H1 (cell line): ENCODE data around the gene VPS35L. TPM values are rescaled to one million over a fixed set of nuclear protein-coding genes. Genes with fewer than 3 reads are reported as not detected.

Experiments used
- CTCF ChIA-PET: fragments of 300-600 bp; sonication (Branson Sonifier 250); formaldehyde crosslinking; loops from one replicate; lab custom pipeline; 2021; ENCODE audit not compliant: partially characterized antibody; lab: Charles Lee
- POLR2A ChIA-PET: fragments of 300-600 bp; sonication (Branson Sonifier 250); formaldehyde crosslinking; loops from one replicate; lab custom pipeline; 2021; ENCODE audit warnings: inconsistent platforms; ENCODE audit not compliant: partially characterized antibody; lab: Charles Lee
- DNase-seq, 2 experiments: peaks; one replicate each; pipeline versions ENCODE4 v3.0.0 to v3.0.0-alpha.2; 2010 to 2022; ENCODE audit warnings: low spot score in 2 of 2, low read depth in 1 of 2, mixed read lengths in 1 of 2
- FAIRE-seq: peaks from 2 replicates; lab custom pipeline; 2011; peaks lifted over from hg19 to GRCh38; lab: Jason Lieb, UNC
- H2AFZ ChIP-seq: 2 replicates; pipeline ENCODE4 v1.8.1; 2012; ENCODE audit warnings: low read length, inconsistent platforms
- H2AK5ac ChIP-seq: 2 replicates; pipeline ENCODE4 v1.6.1; 2013; ENCODE audit warnings: low read depth, low read length
- H2BK120ac ChIP-seq: replicated peaks from 2 replicates; pipeline ENCODE3; 2013; ENCODE audit warnings: low read depth, low read length, inconsistent platforms
- H2BK12ac ChIP-seq: 2 replicates; pipeline ENCODE4 v1.6.1; 2013; ENCODE audit warnings: low read depth, low read length
- H2BK15ac ChIP-seq: 2 replicates; pipeline ENCODE4 v1.6.1; 2013; ENCODE audit warnings: low read length
- H2BK20ac ChIP-seq: 2 replicates; pipeline ENCODE4 v1.6.1; 2013; ENCODE audit warnings: low read length
- H2BK5ac ChIP-seq: 2 replicates; pipeline ENCODE4 v1.6.1; 2013; ENCODE audit warnings: low read depth, low read length
- H3K14ac ChIP-seq: 2 replicates; pipeline ENCODE4 v1.6.1; 2013; ENCODE audit warnings: inconsistent platforms; ENCODE audit not compliant: insufficient read length
- H3K18ac ChIP-seq: 2 replicates; pipeline ENCODE4 v1.6.1; 2013; ENCODE audit warnings: low read length; ENCODE audit errors: extremely low read depth
- H3K23ac ChIP-seq: 2 replicates; pipeline ENCODE4 v1.6.1; 2013; ENCODE audit warnings: inconsistent platforms; ENCODE audit not compliant: insufficient read length
- H3K23me2 ChIP-seq: 2 replicates; pipeline ENCODE4 v1.6.1; 2013; ENCODE audit warnings: low read depth, low read length
- H3K27ac ChIP-seq: 2 replicates; pipeline ENCODE4 v1.6.1; 2011; ENCODE audit warnings: low read depth, low read length, inconsistent platforms
- H3K27me3 ChIP-seq, 4 experiments: replicated peaks in 1 of 4; 1 replicate in 1 of 4; 2 replicates in 3 of 4; pipeline versions ENCODE4 v1.6.1 to v1.8.1; 2011 to 2013; ENCODE audit warnings: low read length in 3 of 4, mild to moderate bottlenecking in 3 of 4, inconsistent platforms in 2 of 4, mixed read lengths in 2 of 4, moderate library complexity in 1 of 4; ENCODE audit not compliant: control insufficient read depth in 3 of 4, insufficient read depth in 3 of 4; ENCODE audit errors: extremely low read depth in 1 of 4
- H3K36me3 ChIP-seq, 4 experiments: 2 replicates each; pipeline versions ENCODE4 v1.6.1 to v1.8.1; 2011 to 2013; ENCODE audit warnings: mild to moderate bottlenecking in 4 of 4, low read length in 3 of 4, moderate library complexity in 2 of 4, control low read depth in 1 of 4, inconsistent platforms in 1 of 4; ENCODE audit not compliant: insufficient read depth in 4 of 4, control insufficient read depth in 2 of 4
- H3K4ac ChIP-seq: replicated peaks from 2 replicates; pipeline ENCODE3; 2013; ENCODE audit warnings: low read length, low read depth, mixed read lengths, inconsistent platforms; ENCODE audit not compliant: insufficient read length
- H3K4me1 ChIP-seq, 4 experiments: replicated peaks in 1 of 4; 1 replicate in 1 of 4; 2 replicates in 3 of 4; pipeline versions ENCODE4 v1.6.1 to v1.8.1; 2011 to 2013; ENCODE audit warnings: low read length in 3 of 4, inconsistent platforms in 2 of 4, mixed read lengths in 1 of 4; ENCODE audit not compliant: insufficient read depth in 4 of 4, control insufficient read depth in 3 of 4
- H3K4me2 ChIP-seq, 2 experiments: 2 replicates each; pipeline versions ENCODE4 v1.6.1 to v1.8.1; 2011 to 2013; ENCODE audit warnings: low read depth in 2 of 2, low read length in 2 of 2, control low read depth in 1 of 2, inconsistent platforms in 1 of 2, mild to moderate bottlenecking in 1 of 2; ENCODE audit not compliant: insufficient read depth in 1 of 2
- H3K4me3 ChIP-seq, 4 experiments: fragments of 200-600, 300-600 bp in 1 of 4; sonication (generic), shearing (Covaris generic), sonication (Bioruptor Twin) in 1 of 4; 2 replicates each; pipeline versions ENCODE4 v1.5.1 to v1.8.1; 2011 to 2016; ENCODE audit warnings: low read length in 4 of 4, low read depth in 3 of 4, control low read depth in 2 of 4, inconsistent platforms in 2 of 4, mild to moderate bottlenecking in 2 of 4, mixed read lengths in 1 of 4, moderate library complexity in 1 of 4; ENCODE audit not compliant: insufficient read depth in 2 of 4; ENCODE audit errors: extremely low read depth in 1 of 4
- H3K56ac ChIP-seq: replicated peaks from 2 replicates; pipeline ENCODE3; 2013; ENCODE audit warnings: low read depth, mild to moderate bottlenecking, mixed read lengths, low read length, inconsistent platforms; ENCODE audit not compliant: insufficient read length
- H3K79me1 ChIP-seq: 2 replicates; pipeline ENCODE4 v1.6.1; 2013; ENCODE audit warnings: low read depth, low read length, control low read depth
- H3K79me2 ChIP-seq, 2 experiments: 2 replicates each; pipeline versions ENCODE4 v1.6.1 to v1.8.1; 2012 to 2013; ENCODE audit warnings: low read length in 2 of 2, mild to moderate bottlenecking in 2 of 2, inconsistent platforms in 1 of 2; ENCODE audit not compliant: insufficient read depth in 2 of 2, control insufficient read depth in 1 of 2
- H3K9ac ChIP-seq, 4 experiments: replicated peaks in 1 of 4; 1 replicate in 1 of 4; 2 replicates in 3 of 4; pipeline versions ENCODE4 v1.6.1 to v1.8.1; 2011 to 2013; ENCODE audit warnings: low read depth in 3 of 4, low read length in 3 of 4, control low read depth in 2 of 4, mild to moderate bottlenecking in 2 of 4, moderate library complexity in 2 of 4, inconsistent platforms in 1 of 4; ENCODE audit errors: extremely low read depth in 1 of 4
- H3K9me3 ChIP-seq, 2 experiments: 2 replicates each; pipeline versions ENCODE4 v1.6.1 to v1.8.1; 2012 to 2013; ENCODE audit warnings: mild to moderate bottlenecking in 2 of 2, moderate library complexity in 2 of 2, control low read depth in 1 of 2, inconsistent platforms in 1 of 2, low read depth in 1 of 2, low read length in 1 of 2, mixed read lengths in 1 of 2; ENCODE audit not compliant: insufficient read depth in 2 of 2
- H4K20me1 ChIP-seq, 2 experiments: replicated peaks in 1 of 2; 2 replicates each; pipeline versions ENCODE3 to v1.8.1; 2011 to 2013; ENCODE audit warnings: inconsistent platforms in 2 of 2, low read length in 2 of 2, mild to moderate bottlenecking in 1 of 2; ENCODE audit not compliant: insufficient read depth in 2 of 2, control insufficient read depth in 1 of 2
- H4K5ac ChIP-seq: 2 replicates; pipeline ENCODE4 v1.6.1; 2013; ENCODE audit warnings: low read length, low read depth, mixed read lengths, inconsistent platforms; ENCODE audit not compliant: insufficient read length
- H4K8ac ChIP-seq: 2 replicates; pipeline ENCODE4 v1.8.0; 2013; ENCODE audit warnings: mild to moderate bottlenecking, moderate library complexity, low read length, inconsistent platforms; ENCODE audit not compliant: insufficient read depth; ENCODE audit errors: extremely low read depth
- H4K91ac ChIP-seq: replicated peaks from 2 replicates; pipeline ENCODE3; 2013; ENCODE audit warnings: low read length, mixed read lengths, inconsistent platforms; ENCODE audit not compliant: insufficient read length
- EGR1 ChIP-seq: IDR thresholded peaks from 2 replicates; pipeline ENCODE4 v1.6.1; 2011; ENCODE audit warnings: low read depth, low read length, borderline replicate concordance
- GABPA ChIP-seq: IDR thresholded peaks from 2 replicates; pipeline ENCODE4 v1.6.1; 2011; ENCODE audit warnings: mild to moderate bottlenecking, low read length, moderate library complexity, borderline replicate concordance; ENCODE audit not compliant: insufficient read depth
- SAP30 ChIP-seq: fragments of 300-600 bp; sonication (generic); IDR thresholded peaks from 2 replicates; pipeline ENCODE4 v1.7.1; 2012; ENCODE audit warnings: low read length, moderate library complexity, mild to moderate bottlenecking, inconsistent platforms; ENCODE audit not compliant: insufficient read depth, insufficient replicate concordance
- SIN3A ChIP-seq, 2 experiments: IDR thresholded peaks in 1 of 2; conservative IDR thresholded peaks in 1 of 2; 2 replicates each; pipeline ENCODE4 v1.6.1; 2011 to 2012; ENCODE audit warnings: low read length in 2 of 2, improper control_type of control experiment in 1 of 2, low read depth in 1 of 2, mild to moderate bottlenecking in 1 of 2
- SIRT6 ChIP-seq: IDR thresholded peaks from one replicate; pipeline ENCODE4 v1.7.1; 2012; ENCODE audit warnings: low read length, inconsistent platforms
- SP4 ChIP-seq: IDR thresholded peaks from 2 replicates; pipeline ENCODE4 v1.6.1; 2012; ENCODE audit warnings: low read length, inconsistent platforms
- SRF ChIP-seq: IDR thresholded peaks from 2 replicates; pipeline ENCODE4 v1.6.1; 2011; ENCODE audit warnings: mild to moderate bottlenecking, low read depth, low read length, moderate library complexity
- TAF7 ChIP-seq: optimal IDR thresholded peaks from 2 replicates; pipeline ENCODE3; 2011; ENCODE audit warnings: low read depth, mild to moderate bottlenecking, inconsistent platforms, low read length, moderate library complexity, borderline replicate concordance
- TEAD4 ChIP-seq: IDR thresholded peaks from 2 replicates; pipeline ENCODE4 v1.6.1; 2012; ENCODE audit warnings: low read depth, low read length, inconsistent platforms, mixed read lengths
- WGBS, 2 experiments: shearing (Covaris generic) in 1 of 2; methylation state at CpG; one replicate each; pipeline versions ENCODE4 v1.1.6 to v1.1.7; 2013 to 2015; ENCODE audit warnings: low lambda C conversion rate in 2 of 2, mixed read lengths in 2 of 2, inconsistent platforms in 1 of 2, low coverage in 1 of 2, missing lambda C conversion rate in 1 of 2; ENCODE audit not compliant: insufficient replicate concordance in 2 of 2, insufficient coverage in 1 of 2, insufficient read length in 1 of 2; ENCODE audit errors: extremely low coverage in 1 of 2, missing lambda C conversion rate in 1 of 2; 5-methylcytosine and 5-hydroxymethylcytosine counted together
- polyA plus RNA-seq, 7 experiments: library from polyadenylated mRNA; depleted of rRNA in 3 of 7; stranded (reverse) in 5 of 7; unstranded in 2 of 7; fragments of >200 nt in 5 of 7; fragments of 200-250 nt in 2 of 7; gene quantifications; 1 replicate in 5 of 7; 2 replicates in 1 of 7; 4 replicates in 1 of 7; pipeline versions ENCODE4 v1.2.1 to v1.2.3, GENCODE V29; 2011 to 2013; ENCODE audit warnings: missing spikeins in 2 of 7, mixed read lengths in 2 of 7
- total RNA-seq: library from RNA; stranded (reverse); fragmentation: NEBNext Ultra II Directional; extraction: Animal tissue kit (Norgen Biotek cat#: 25700); gene quantifications from 2 replicates; pipeline ENCODE4 v1.2.1, GENCODE V29; 2021
- TF ChIP-seq, protein P1 (sequence below): IDR thresholded peaks from 2 replicates; pipeline ENCODE4 v1.6.1; 2012; ENCODE audit warnings: inconsistent platforms

VPS35L gene
- total and polyA plus RNA-seq, 2 of the 8 experiments (the other 6 are each of a cell fraction or from before 2014, with no cell fraction given): 31.5 to 57.1 TPM

DNA sequence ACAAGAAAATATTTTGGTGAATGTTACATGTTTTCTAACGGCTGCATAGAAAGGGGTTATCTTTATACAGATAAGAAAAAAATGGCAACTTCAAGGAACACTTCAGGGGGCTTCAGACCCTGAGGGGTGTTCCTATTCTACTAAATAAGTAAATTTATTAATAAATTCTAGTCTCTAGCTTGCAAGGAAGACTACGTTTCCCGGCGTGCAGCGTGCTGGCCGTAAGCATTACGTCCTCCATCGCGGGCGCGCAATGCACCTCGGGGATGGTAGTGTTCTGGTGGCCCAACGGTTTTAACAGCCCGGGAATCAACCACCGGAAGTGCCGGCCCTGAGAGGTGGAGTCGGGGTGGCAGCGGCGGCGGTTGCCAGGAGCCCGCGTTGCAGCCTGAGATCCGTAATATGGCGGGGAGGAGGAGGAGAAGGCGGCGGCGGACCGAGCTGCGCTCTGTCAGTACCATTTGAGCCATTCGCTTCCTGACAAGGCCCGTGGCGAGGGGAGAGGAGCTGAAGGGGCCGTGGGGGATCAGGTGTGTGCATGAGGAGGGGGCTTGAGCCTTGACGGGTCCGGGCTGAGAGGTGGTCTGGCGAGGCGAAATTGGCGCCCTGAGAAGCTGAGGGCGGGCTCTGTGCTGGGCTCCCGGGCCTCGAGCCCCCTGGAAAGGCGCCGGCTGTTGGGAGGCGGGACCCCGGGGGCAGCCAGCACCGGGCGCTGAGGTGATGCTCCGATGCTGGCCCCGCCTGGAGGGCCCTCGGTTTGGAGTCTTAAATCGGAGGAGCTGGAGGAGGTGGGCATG is 31.7 kb upstream of the VPS35L start, which contains the start of gene CCP110:
CCP110 (plus strand) TSS at position 384 of the 797 bp plus-strand sequence. CDS start 3,940 bp downstream, outside the sequence.
- Histone ChIP-seq H3K79me1 (peaks cover 5% of the 10 kb centered on the region; the same call in 1 of the 2 replicates), H2AK5ac (no peak within 1 kb of the TSS), H2BK5ac (peak within 1 kb of the TSS; percentile 45; the same call in 1 of the 2 replicates), H3K36me3 (peaks cover 0 to 11% (median 8%) of the 10 kb centered on the region in 4 experiments; a peak in 4 of 8 replicates), H3K9me3 (no peaks in the 10 kb centered on the region), H3K79me2 (peaks cover 3 to 52% of the 10 kb centered on the region in 2 experiments; a peak in 3 of 4 replicates), H3K23ac (no peak within 1 kb of the TSS), H4K5ac (peak within 1 kb of the TSS; percentile 72), H3K9ac (peak within 1 kb of the TSS; percentile 41 to 86 (median 56)), H2BK12ac (no peak within 1 kb of the TSS), H3K56ac (no peak within 1 kb of the TSS), H3K4me3 (peak within 1 kb of the TSS; percentile 85 to 92 (median 88)), H2AFZ (peak within 1 kb of the TSS; percentile 86), H3K14ac (no peak within 1 kb of the TSS), H2BK120ac (no peak within 1 kb of the TSS), H3K23me2 (peaks cover 8% of the 10 kb centered on the region), H3K18ac (no peak within 1 kb of the TSS), H4K91ac (no peak within 1 kb of the TSS), H2BK20ac (peak within 1 kb of the TSS; percentile 25; the same call in 1 of the 2 replicates), H3K27me3 (no peaks in the 10 kb centered on the region), H4K8ac (peak within 1 kb of the TSS; percentile 5), H4K20me1 (peaks cover 1 to 2% of the 10 kb centered on the region in 2 experiments), H3K27ac (peak within 1 kb of the TSS; percentile 9; the same call in 1 of the 2 replicates), H2BK15ac (no peak within 1 kb of the TSS), H3K4me1 (peaks cover 5 to 17% (median 11%) of the 10 kb centered on the region in 4 experiments; a peak in 6 of 7 replicates), H3K4me2 (peak within 1 kb of the TSS; percentile 89 to 99), H3K4ac (no peak within 1 kb of the TSS)
- ChIA-PET CTCF (interaction anchor here (0.9 to 1.9 kb wide), 4 partner anchors 21 to 47 kb away, joined by 3 to 5 read pairs (median 4); partner anchors contain the start of gene VPS35L), POLR2A (interaction anchor here (1.0 to 3.5 kb wide), 8 partner anchors 8 to 35 kb away, joined by 3 to 31 read pairs (median 4); partner anchors contain the start of gene VPS35L)
- DNase-seq (peak; percentile 69 to 92), FAIRE-seq (no peak)
- 2% methylated on average over 43 of the region's 51 CpGs; no CpG with 5 or more reads in 1 of the 2 experiments for WGBS, 2 experiments
- TF ChIP-seq, protein P1, sequence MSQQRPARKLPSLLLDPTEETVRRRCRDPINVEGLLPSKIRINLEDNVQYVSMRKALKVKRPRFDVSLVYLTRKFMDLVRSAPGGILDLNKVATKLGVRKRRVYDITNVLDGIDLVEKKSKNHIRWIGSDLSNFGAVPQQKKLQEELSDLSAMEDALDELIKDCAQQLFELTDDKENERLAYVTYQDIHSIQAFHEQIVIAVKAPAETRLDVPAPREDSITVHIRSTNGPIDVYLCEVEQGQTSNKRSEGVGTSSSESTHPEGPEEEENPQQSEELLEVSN: no peak
- TF ChIP-seq TAF7 (no peak), SIN3A (conservative IDR thresholded peaks at IDR 0.05 in 1 of 2, IDR thresholded peaks at IDR 0.05 in 1 of 2; ENCODE audit: low read depth in 1 of 2, low read length in 2 of 2) (peak; percentile 93 to 97), SAP30 (peak; percentile 96), TEAD4 (no peak), SP4 (no peak), EGR1 (no peak), GABPA (peak; percentile 67; the same call in 1 of the 2 replicates), SRF (no peak), SIRT6 (no peak)
